Measurements from ENCODE around the gene TIPIN.

The TIPIN gene

DNA sequence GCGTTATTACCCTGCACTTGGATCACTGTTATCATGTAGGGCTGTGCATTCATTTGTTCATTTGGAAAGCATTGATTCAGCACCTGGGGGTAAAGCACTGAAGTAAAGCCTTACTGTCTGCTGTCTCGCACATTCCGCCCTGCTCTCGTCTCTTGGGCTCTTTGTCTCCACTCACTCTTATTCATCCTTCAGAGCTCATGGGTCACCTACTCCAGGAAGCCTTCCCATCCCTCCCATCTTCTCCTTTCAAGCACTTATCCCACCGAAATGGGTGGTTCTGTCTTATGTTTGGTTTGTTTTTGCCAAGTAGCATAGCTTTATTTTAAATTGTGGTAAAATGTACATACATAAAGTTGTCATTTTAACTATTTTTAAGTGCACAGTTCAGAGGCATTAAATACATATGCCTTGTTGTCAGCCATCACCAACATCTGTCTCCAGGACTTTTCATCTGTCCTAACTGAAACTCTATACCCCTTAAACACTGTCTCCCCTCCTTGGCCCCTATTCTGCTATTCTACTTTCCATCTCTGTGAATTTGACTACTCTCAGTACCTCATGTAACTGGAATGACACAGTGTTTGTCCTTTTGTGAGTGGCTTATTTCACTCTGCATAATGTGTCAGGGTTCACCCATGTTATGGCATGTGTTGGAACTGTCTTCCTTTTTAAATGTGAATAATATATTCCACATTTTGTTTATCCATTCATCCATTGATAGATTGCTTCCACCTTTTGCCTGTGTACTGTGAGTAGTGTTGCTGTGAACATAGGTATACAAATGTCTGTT is 53.8 kb downstream of the TIPIN start:
- Mint-ChIP-seq H3K27me3 (ENCODE audit: low read depth) (no peaks in the 10 kb centered on the region), H3K36me3 (ENCODE audit: low read depth) (peaks cover 19% of the 10 kb centered on the region), H3K4me1 (ENCODE audit: low read depth) (peaks cover 6% of the 10 kb centered on the region), H3K27ac (peak overlapping the region; percentile 4), H3K4me3 (no peak overlapping the region), H3K9me3 (no peaks in the 10 kb centered on the region)
- DNase-seq (ENCODE audit: low spot score) = no peak

DNA sequence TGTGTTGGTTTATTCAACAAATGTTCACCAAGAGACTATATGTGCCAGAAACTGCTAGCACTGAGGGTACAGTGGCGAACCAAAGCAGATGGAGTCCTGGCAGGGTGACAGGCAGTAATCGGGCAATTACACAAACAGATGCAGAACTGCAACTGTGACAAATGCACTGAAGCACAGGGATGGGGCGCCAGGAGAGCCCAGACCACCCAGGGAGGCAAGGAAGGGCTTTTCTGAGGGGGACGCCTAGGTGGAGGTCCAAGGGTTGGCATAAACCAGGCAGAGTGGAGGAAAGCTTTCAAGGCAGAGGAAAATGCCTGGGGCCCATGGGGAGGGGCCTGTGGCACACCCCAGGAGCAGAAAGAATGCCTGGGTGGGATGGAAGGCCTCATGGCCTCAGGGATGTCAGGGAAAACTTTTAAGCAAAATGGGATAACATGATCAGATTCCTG is 57.7 kb downstream of the TIPIN start:
- Mint-ChIP-seq H3K27me3 (ENCODE audit: low read depth) (no peaks in the 10 kb centered on the region), H3K27ac (no peak overlapping the region), H3K4me3 (no peak overlapping the region), H3K36me3 (ENCODE audit: low read depth) (peaks cover 27% of the 10 kb centered on the region), H3K9me3 (no peaks in the 10 kb centered on the region), H3K4me1 (ENCODE audit: low read depth) (peaks cover 30% of the 10 kb centered on the region)
- DNase-seq (ENCODE audit: low spot score) = no peak

DNA sequence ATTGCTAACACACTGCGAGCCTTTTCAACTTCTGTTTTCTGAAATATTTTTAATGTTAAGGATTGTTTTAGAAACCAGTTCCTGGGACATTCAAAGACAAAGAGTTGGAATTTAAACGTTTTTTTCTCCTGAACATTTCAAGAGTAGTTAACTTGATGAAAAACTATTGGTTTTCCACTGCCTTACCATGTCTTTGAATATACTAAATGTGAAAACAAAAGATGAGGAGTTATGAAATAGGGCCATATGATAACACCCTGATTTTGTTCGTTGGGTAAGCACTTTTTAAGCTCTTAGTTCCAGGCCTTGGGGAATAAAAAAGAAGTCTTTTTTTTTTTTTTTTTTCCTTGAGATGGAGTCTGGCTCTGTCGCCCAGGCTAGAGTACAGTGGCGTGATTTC is 60.3 kb downstream of the TIPIN start:
- no peaks in the 10 kb centered on the region for H3K27me3 Mint-ChIP-seq (ENCODE audit: low read depth)
- H3K4me1 Mint-ChIP-seq (ENCODE audit: low read depth) = peaks cover 41% of the 10 kb centered on the region
- no peak overlapping the region for H3K4me3 Mint-ChIP-seq
- DNase-seq (ENCODE audit: low spot score) = no peak
- peaks cover 25% of the 10 kb centered on the region for H3K36me3 Mint-ChIP-seq (ENCODE audit: low read depth)
- no peak overlapping the region for H3K27ac Mint-ChIP-seq
- H3K9me3 Mint-ChIP-seq = no peaks in the 10 kb centered on the region

DNA sequence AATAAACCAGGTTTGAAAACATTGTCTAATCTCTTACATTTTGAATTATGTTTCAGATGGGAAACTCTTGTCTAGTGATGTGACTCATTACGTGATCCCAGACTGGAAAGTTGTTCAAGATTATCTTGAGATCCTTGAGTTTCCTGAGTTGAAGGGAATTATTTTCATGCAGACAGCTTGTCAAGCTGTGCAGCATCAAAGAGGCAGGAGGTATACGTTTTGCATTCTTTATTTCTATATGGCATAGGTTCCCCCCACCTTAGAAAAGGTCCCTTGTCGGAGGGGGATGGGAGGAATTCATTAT is 61.6 kb downstream of the TIPIN start:
- peak overlapping the region; percentile 92 for H3K4me3 Mint-ChIP-seq
- H3K36me3 Mint-ChIP-seq (ENCODE audit: low read depth) = peaks cover 27% of the 10 kb centered on the region
- peak overlapping the region; percentile 90 for H3K27ac Mint-ChIP-seq
- H3K27me3 Mint-ChIP-seq (ENCODE audit: low read depth) = no peaks in the 10 kb centered on the region
- H3K9me3 Mint-ChIP-seq = no peaks in the 10 kb centered on the region
- peaks cover 49% of the 10 kb centered on the region for H3K4me1 Mint-ChIP-seq (ENCODE audit: low read depth)
- no peak for DNase-seq (ENCODE audit: low spot score)

DNA sequence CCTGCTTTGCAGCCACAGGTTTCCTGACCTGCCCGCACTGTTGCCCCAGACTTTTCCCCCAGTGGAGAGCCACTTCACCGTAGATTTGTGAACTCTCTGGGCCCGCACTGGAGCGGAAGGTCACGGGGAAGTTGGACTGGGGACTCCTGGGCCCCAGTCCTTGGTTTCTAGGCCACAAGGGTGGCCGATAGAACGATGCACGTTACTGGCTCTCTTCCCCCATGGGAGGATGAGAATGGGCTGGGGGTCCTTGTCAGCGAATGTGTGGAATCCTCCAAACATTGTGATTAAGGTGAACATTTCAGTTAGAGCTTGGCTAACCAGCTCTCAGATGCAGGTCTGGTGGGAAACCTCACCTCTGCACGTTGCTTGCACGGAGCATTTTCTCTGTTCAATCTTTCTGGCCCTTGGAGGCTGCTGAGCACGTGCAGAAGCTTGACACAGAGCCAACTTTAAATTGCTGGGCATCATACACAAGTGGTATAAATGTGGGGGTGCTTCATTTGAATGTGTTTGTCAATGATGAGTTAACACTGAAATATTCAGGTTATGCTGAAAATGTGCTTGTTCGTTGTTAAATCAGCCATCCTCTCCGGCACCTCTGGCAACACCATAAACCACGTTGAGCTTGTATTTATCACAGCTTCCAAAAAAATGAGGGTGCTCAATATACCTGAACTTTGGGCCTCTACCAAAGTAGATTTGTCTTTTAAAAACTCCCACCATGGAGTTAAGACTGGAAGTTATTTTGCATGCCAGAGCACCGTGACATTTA is 62.1 kb downstream of the TIPIN start:
- peaks cover 27% of the 10 kb centered on the region for H3K36me3 Mint-ChIP-seq (ENCODE audit: low read depth)
- peak overlapping the region; percentile 90 for H3K27ac Mint-ChIP-seq
- peaks cover 49% of the 10 kb centered on the region for H3K4me1 Mint-ChIP-seq (ENCODE audit: low read depth)
- no peaks in the 10 kb centered on the region for H3K27me3 Mint-ChIP-seq (ENCODE audit: low read depth)
- no peak for DNase-seq (ENCODE audit: low spot score)
- H3K9me3 Mint-ChIP-seq = no peaks in the 10 kb centered on the region
- peak overlapping the region; percentile 92 for H3K4me3 Mint-ChIP-seq

DNA sequence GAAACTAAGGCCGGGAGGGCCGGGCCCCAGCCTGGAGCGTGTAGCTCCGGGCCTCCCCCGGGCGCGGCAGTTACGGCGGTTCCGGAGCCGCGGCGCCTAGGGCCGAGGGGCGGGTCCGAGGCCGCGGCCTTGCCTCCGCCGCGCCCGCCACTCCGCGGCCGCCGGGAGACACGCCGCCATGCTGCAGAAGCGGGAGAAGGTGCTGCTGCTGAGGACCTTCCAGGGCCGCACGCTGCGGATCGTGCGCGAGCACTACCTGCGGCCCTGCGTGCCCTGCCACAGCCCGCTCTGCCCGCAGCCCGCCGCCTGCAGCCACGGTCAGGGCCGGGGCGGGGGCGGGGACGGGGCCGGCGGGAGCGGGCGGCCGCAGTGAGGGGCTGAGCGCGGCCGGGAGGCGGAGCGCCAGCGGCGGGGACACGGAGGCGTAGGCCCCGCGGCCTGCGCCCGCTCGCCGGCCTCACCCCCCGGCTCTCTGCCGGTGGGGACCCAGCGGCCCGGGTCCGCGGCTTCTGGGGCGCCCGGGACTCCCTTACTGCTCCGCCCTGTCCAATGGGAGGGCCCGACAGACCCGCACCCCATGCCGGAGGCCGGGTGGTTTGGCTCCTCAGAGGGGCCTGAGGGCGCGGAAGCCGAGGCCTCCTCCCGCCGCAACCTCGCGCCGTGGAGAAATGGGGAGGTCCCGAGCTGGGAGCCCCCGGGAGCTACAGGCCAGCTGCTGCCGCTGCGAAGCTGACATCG is 62.9 kb downstream of the TIPIN start, which contains the start of gene DIS3L:
Gene DIS3L (plus strand): TSS at position 150 of the 738 bp plus-strand sequence. CDS start 29 bp downstream, at position 179.
- DNase-seq (ENCODE audit: low spot score) = peak; percentile 78
- H3K36me3 Mint-ChIP-seq (ENCODE audit: low read depth) = peaks cover 24% of the 10 kb centered on the region
- no peaks in the 10 kb centered on the region for H3K27me3 Mint-ChIP-seq (ENCODE audit: low read depth)
- H3K27ac Mint-ChIP-seq = peak within 1 kb of the TSS; percentile 90
- H3K9me3 Mint-ChIP-seq = no peaks in the 10 kb centered on the region
- peaks cover 47% of the 10 kb centered on the region for H3K4me1 Mint-ChIP-seq (ENCODE audit: low read depth)
- peak within 1 kb of the TSS; percentile 92 for H3K4me3 Mint-ChIP-seq

DNA sequence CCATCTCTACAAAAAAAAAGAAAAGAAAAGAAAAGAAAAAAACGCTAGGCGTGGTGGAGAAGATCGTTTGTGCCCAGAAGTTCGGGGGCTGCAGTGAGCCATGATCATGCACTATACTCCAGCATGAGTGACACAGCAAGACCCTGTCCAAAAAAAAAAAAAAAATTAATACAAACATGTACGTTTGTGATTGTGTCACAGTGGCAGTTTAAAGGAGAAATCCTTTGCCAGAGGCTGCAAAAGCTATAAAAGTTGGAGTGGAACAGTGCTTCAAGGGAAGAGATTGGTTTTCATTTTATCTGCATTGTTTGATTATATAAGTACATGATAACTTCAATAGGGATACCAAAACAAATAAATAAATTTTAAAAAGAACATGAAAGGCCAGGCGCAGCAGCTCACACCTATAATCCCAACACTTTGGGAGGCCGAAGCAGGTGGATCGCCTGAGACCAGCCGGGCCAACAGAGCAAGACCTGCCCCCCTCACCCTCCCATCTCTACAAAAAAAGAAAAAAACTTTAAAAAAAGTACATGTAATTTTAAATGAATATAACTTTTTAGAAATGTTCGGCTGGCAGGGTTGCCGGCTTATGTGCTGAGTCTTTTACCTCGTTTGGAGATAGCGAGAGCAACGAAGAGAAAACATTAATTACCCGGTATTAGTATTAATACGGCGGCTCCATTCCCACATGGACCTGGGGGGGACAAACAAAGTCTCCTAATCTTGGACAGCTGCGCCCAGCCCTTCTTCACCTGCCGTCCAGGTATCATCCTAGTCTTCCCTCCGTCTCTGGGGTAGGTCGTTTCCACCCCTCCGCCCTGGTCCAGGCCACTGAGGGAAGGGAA is 63.7 kb downstream of the TIPIN start:
- peak overlapping the region; percentile 80 for H3K4me3 Mint-ChIP-seq
- no peaks in the 10 kb centered on the region for H3K9me3 Mint-ChIP-seq
- DNase-seq (ENCODE audit: low spot score) = no peak
- H3K27me3 Mint-ChIP-seq (ENCODE audit: low read depth) = no peaks in the 10 kb centered on the region
- peak overlapping the region; percentile 87 for H3K27ac Mint-ChIP-seq
- H3K36me3 Mint-ChIP-seq (ENCODE audit: low read depth) = peaks cover 22% of the 10 kb centered on the region
- H3K4me1 Mint-ChIP-seq (ENCODE audit: low read depth) = peaks cover 48% of the 10 kb centered on the region

DNA sequence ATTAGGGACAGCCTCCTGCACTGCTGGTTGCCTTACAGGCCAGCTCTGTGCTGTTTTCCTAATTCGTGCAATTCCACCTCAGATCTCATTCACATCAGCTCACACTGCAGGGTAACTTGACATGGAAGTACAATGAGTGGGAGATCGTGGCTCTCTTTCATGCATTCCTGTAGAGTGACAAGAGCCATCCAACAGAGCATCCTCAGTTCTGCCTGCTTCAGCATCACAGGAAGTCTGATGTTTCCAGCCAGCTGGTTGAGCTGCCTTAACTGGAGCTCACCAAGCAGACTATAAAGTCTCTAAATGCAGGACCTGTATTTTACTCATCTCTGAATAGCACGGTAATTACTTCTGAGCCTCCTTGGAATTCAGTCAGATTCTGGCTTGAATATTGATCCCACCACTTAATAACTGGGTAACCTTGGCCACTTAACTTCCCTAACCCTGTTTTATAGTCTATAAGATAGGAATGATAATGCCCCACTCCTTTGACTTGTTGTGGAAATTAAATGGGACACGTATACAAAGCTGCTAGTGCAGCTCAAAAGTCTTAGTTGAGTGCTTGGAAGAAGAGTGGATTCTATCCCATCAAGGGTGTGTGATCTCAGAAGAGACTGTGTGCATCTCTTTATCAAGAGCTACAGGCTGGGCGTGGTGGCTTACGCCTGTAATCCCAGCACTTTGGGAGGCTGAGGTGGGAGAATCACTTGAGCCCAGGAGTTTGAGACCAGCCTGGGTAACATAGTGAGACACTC is 64.5 kb downstream of the TIPIN start:
- peak overlapping the region; percentile 80 for H3K4me3 Mint-ChIP-seq

DNA sequence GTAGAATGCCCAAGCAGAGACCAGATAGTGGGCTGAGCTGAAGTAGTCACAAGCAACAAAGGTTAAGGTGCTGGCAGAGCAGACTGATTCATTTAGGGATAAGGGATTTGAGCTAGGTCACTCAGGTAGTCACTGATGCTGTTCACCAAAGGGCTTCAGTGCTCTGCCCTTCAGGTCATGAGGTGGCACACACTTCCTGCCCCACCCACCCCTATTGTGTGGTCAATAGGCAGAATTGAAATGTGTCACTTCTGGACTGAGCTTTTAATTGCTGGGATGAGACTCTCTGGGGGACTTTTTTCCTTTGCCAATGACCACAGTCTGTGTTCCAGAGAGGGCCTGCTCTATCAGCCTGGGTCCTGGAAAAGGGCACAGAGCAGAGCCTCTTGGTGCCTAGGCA is 66.0 kb downstream of the TIPIN start:
- H3K4me3 Mint-ChIP-seq = peak overlapping the region; percentile 6
- no peak for DNase-seq (ENCODE audit: low spot score)
- no peak overlapping the region for H3K27ac Mint-ChIP-seq
- H3K9me3 Mint-ChIP-seq = no peaks in the 10 kb centered on the region
- H3K4me1 Mint-ChIP-seq (ENCODE audit: low read depth) = peaks cover 38% of the 10 kb centered on the region
- H3K36me3 Mint-ChIP-seq (ENCODE audit: low read depth) = peaks cover 9% of the 10 kb centered on the region
- H3K27me3 Mint-ChIP-seq (ENCODE audit: low read depth) = no peaks in the 10 kb centered on the region

More for the DNA sequence above, 64.5 kb downstream of the TIPIN start:
- H3K4me1 Mint-ChIP-seq (ENCODE audit: low read depth) = peaks cover 49% of the 10 kb centered on the region
- no peaks in the 10 kb centered on the region for H3K9me3 Mint-ChIP-seq
- no peaks in the 10 kb centered on the region for H3K27me3 Mint-ChIP-seq (ENCODE audit: low read depth)
- H3K27ac Mint-ChIP-seq = peak overlapping the region; percentile 87
- H3K36me3 Mint-ChIP-seq (ENCODE audit: low read depth) = peaks cover 18% of the 10 kb centered on the region
- DNase-seq (ENCODE audit: low spot score) = no peak

DNA sequence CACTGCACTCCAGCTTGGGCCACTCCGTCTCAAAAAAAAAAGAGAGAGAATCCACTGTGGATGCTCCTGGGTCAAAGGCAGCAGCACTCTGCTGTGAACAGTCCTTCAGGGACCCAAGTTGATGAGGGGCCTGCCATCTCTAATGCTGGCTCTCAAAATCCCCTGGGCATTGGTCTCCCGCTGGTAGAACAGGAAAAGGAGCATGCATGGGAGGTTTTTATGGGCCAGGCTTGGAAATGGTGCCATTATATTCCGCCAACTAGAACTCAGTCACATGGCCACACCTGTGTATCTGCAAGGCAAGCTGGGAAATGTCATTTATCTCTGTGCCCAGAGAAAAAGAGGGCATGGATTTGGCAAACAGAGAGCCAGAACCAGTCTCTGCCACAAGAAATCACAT is 66.5 kb downstream of the TIPIN start:
- Mint-ChIP-seq H3K27ac (no peak overlapping the region), H3K4me3 (peak overlapping the region; percentile 6), H3K27me3 (ENCODE audit: low read depth) (no peaks in the 10 kb centered on the region), H3K4me1 (ENCODE audit: low read depth) (peaks cover 34% of the 10 kb centered on the region), H3K9me3 (no peaks in the 10 kb centered on the region), H3K36me3 (ENCODE audit: low read depth) (peaks cover 7% of the 10 kb centered on the region)
- no peak for DNase-seq (ENCODE audit: low spot score)

DNA sequence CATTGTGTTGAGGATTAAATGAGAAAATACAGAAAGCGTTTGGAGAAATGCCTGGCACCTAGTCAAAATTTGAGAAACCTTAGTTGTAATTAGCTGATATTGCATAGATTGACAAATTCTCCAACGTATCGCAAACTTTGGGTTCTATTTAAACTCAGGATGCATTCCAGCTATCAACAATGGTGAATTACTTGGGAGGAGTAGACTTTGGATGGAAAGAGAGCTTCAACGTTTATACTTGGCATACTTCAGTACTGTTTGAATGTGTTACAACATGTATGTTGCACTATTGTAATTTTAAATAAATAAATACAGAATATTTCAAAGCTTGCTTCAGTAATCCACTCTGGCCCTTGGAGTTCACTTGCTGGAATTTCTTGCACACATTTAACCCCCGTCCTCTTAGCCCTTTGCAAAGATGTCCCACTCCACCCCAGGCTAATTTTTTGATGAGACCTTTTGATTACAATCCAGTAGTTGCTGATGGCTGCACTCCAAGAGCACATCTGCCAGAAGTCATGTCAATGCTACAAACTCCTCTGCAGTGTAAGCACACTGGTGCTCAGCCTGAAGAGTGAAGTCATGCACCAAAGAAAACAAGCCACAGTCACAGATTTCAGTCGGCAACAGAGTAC is 67.8 kb downstream of the TIPIN start:
- Mint-ChIP-seq H3K27ac (no peak overlapping the region), H3K9me3 (no peaks in the 10 kb centered on the region), H3K4me1 (ENCODE audit: low read depth) (peaks cover 27% of the 10 kb centered on the region), H3K36me3 (ENCODE audit: low read depth) (peaks cover 2% of the 10 kb centered on the region), H3K27me3 (ENCODE audit: low read depth) (no peaks in the 10 kb centered on the region), H3K4me3 (no peak overlapping the region)
- no peak for DNase-seq (ENCODE audit: low spot score)

DNA sequence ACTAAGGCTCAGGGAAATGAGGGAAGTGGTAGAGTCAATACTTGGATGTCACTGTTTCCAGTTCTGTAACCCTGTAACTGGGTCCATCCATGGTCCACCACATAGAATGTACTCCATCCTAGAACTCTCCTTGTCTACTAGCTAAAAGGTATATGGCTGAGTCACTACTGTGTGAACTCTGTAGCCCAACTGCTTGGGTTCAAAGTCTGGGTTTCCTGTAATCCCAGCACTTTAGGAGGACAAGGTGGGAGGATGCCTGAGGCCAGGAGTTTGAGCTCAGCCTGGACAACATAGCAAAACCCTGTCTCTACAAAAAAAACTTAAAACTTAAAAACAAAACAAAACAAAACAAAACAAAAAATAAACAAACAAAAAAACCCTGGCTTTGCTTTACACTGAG is 68.4 kb downstream of the TIPIN start:
- no peak overlapping the region for H3K27ac Mint-ChIP-seq
- no peak for DNase-seq (ENCODE audit: low spot score)
- H3K9me3 Mint-ChIP-seq = no peaks in the 10 kb centered on the region
- H3K4me1 Mint-ChIP-seq (ENCODE audit: low read depth) = peaks cover 27% of the 10 kb centered on the region
- no peak overlapping the region for H3K4me3 Mint-ChIP-seq
- H3K27me3 Mint-ChIP-seq (ENCODE audit: low read depth) = no peaks in the 10 kb centered on the region
- peaks cover 2% of the 10 kb centered on the region for H3K36me3 Mint-ChIP-seq (ENCODE audit: low read depth)
